Transverse colon (tissue), 4 donors: ENCODE measurements around the gene KRTAP1-5.

Source experiments
- EP300 ChIP-seq: sonication (generic); formaldehyde crosslinking; IDR thresholded peaks from one replicate; pipeline ENCODE4 v1.6.1; 2017; ENCODE audit warnings: antibody characterized with exemption, low read depth
- POLR2A ChIP-seq: fragments of 450-650 bp; IDR thresholded peaks from one replicate; pipeline ENCODE4 v1.6.1; 2016; ENCODE audit warnings: antibody characterized with exemption, mild to moderate bottlenecking, moderate library complexity
- POLR2AphosphoS5 ChIP-seq, 3 donors: sonication (generic); formaldehyde crosslinking; IDR thresholded peaks; one replicate each; pipeline ENCODE4 v1.6.1; 2016; ENCODE audit warnings: antibody characterized with exemption in 3 of 3
- TF ChIP-seq, protein P1 (sequence below), 5 experiments: fragments of 200-600 bp in 3 of 5; fragments of 450-650 bp in 2 of 5; sonication (generic) in 3 of 5; IDR thresholded peaks; 1 replicate in 2 of 5; 2 replicates in 3 of 5; pipeline ENCODE4 v1.5.1; 2016 to 2017; ENCODE audit warnings: antibody characterized with exemption in 5 of 5, inconsistent platforms in 3 of 5, mild to moderate bottlenecking in 2 of 5, moderate library complexity in 1 of 5

- TF ChIP-seq POLR2A (no peak), POLR2AphosphoS5 (IDR thresholded peaks at IDR 0.05) (no peak), EP300 (no peak)
- TF ChIP-seq, protein P1, sequence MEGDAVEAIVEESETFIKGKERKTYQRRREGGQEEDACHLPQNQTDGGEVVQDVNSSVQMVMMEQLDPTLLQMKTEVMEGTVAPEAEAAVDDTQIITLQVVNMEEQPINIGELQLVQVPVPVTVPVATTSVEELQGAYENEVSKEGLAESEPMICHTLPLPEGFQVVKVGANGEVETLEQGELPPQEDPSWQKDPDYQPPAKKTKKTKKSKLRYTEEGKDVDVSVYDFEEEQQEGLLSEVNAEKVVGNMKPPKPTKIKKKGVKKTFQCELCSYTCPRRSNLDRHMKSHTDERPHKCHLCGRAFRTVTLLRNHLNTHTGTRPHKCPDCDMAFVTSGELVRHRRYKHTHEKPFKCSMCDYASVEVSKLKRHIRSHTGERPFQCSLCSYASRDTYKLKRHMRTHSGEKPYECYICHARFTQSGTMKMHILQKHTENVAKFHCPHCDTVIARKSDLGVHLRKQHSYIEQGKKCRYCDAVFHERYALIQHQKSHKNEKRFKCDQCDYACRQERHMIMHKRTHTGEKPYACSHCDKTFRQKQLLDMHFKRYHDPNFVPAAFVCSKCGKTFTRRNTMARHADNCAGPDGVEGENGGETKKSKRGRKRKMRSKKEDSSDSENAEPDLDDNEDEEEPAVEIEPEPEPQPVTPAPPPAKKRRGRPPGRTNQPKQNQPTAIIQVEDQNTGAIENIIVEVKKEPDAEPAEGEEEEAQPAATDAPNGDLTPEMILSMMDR (IDR thresholded peaks at IDR 0.05) = no peak
These were observed 35.0 kb upstream of the KRTAP1-5 start for GRCh38 chr17:41061964-41062363.
